Gastrocnemius medialis (tissue), 4 donors: Measurements from ENCODE around the gene TXNRD2. TPM values are rescaled to one million over a fixed set of nuclear protein-coding genes. Genes with fewer than 3 reads are reported as not detected.

Experiments
- ATAC-seq, 2 donors: fragments of 150-250 bp; one replicate each; pipeline ENCODE4 v1.9.1; 2016
- DNase-seq, 2 donors: peaks; one replicate each; pipeline ENCODE4 v3.0.0-alpha.2; 2019
- H3K27ac ChIP-seq, 4 donors: fragments of 200-600 bp; sonication (generic); 1 replicate in 1 of 4; 2 replicates in 3 of 4; pipeline ENCODE4 v1.5.1; 2016 to 2018; ENCODE audit warnings: mild to moderate bottlenecking in 2 of 4, moderate library complexity in 1 of 4
- H3K27me3 ChIP-seq, 3 donors: fragments of 200-600 bp; sonication (generic) in 2 of 3; 1 replicate in 1 of 3; 2 replicates in 2 of 3; pipeline versions ENCODE4 v1.5.1 to v1.6.0; 2016 to 2019; ENCODE audit warnings: mild to moderate bottlenecking in 1 of 3, moderate library complexity in 1 of 3
- H3K36me3 ChIP-seq, 2 donors: fragments of 200-600 bp; sonication (generic) in 1 of 2; one replicate each; pipeline ENCODE4 v1.5.1; 2017 to 2018
- H3K4me1 ChIP-seq, 2 donors: fragments of 200-600 bp; sonication (generic) in 1 of 2; one replicate each; pipeline ENCODE4 v1.5.1; 2016 to 2017; ENCODE audit warnings: mild to moderate bottlenecking in 2 of 2
- H3K4me3 ChIP-seq, 4 donors: fragments of 200-600 bp; sonication (generic) in 3 of 4; 1 replicate in 1 of 4; 2 replicates in 3 of 4; pipeline ENCODE4 v1.5.1; 2016 to 2019; ENCODE audit warnings: mild to moderate bottlenecking in 2 of 4
- H3K9me3 ChIP-seq, 3 donors: fragments of 200-600 bp; sonication (generic) in 2 of 3; 1 replicate in 1 of 3; 2 replicates in 2 of 3; pipeline ENCODE4 v1.5.1; 2016 to 2019
- CTCF ChIP-seq, 5 experiments: fragments of 450-650 bp in 3 of 5; fragments of 200-600 bp in 2 of 5; sonication (generic) in 2 of 5; IDR thresholded peaks in 4 of 5; conservative IDR thresholded peaks in 1 of 5; 1 replicate in 4 of 5; 2 replicates in 1 of 5; pipeline ENCODE4 v1.5.1; 2016 to 2019; ENCODE audit warnings: antibody characterized with exemption in 5 of 5, mild to moderate bottlenecking in 3 of 5, moderate library complexity in 3 of 5
- POLR2A ChIP-seq, 2 donors: fragments of 450-650 bp; IDR thresholded peaks; one replicate each; pipeline ENCODE4 v1.6.1; 2017; ENCODE audit warnings: antibody characterized with exemption in 2 of 2, mild to moderate bottlenecking in 2 of 2, moderate library complexity in 2 of 2
- in situ Hi-C, 4 donors: fragments of 200-750 bp; cut with MboI; loops; one replicate each; pipeline versions ENCODE4 v1.15.0 to v1.8.0; 2017; ENCODE audit warnings: low sequenced_read_pairs in 4 of 4
- intact Hi-C: fragments of 100-400 bp; cut with DNase I; formaldehyde crosslinking; loops from one replicate; pipeline ENCODE4 v1.15.1; 2023; ENCODE audit warnings: low total_unique reads
- total RNA-seq, 4 donors: library from RNA; depleted of rRNA; stranded (reverse); fragments of >200 nt; gene quantifications; one replicate each; pipeline versions ENCODE4 v1.1.0 to v1.2.3, GENCODE V29; 2016

TXNRD2 gene
- total RNA-seq, 4 donors from 2014 or later, result 9.0 to 18.0 (median 14.4) TPM

DNA sequence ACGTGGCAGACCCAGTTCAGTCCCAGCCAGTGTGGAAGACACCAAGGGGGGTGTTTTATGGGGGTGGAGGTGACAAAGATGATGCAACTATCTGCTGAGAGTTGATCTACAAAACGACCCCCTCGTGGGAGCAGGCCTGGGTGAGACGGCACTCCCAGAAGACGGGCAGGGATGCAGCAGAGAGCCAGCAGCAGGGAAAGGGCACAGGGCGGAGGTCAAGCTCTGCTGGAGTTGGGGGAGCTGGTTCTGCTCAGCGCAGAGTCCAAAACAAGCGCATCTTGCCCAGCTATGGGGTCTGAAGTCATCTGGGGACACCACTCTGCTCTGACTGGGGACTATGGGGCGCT, 90.9 kb downstream of the TXNRD2 start:
- intact Hi-C loops, result loop anchor here (5.0 kb wide), 2 partner anchors 103 to 118 kb away; no protein-coding TSS in a partner anchor
- Histone ChIP-seq H3K27me3 (no peaks in the 10 kb centered on the region), H3K9me3 (no peaks in the 10 kb centered on the region), H3K4me3 (no peak overlapping the region), H3K36me3 (peaks cover 0 to 20% of the 10 kb centered on the region in 2 donors), H3K27ac (no peak overlapping the region), H3K4me1 (peaks cover 27 to 37% of the 10 kb centered on the region in 2 donors)
- no peak for ATAC-seq
- in situ Hi-C loops, result no loop called here
- TF ChIP-seq CTCF (IDR thresholded peaks at IDR 0.05 in 4 of 5, conservative IDR thresholded peaks at IDR 0.05 in 1 of 5) (no peak), POLR2A (IDR thresholded peaks at IDR 0.05) (no peak)
- no peak for DNase-seq

GRCh38 chr22:19849835-19850762, 91.5 kb downstream of the TXNRD2 start:
- intact Hi-C loops (loop anchor here (5.0 kb wide), 2 partner anchors 103 to 118 kb away; no protein-coding TSS in a partner anchor), in situ Hi-C loops (no loop called here)
- H3K27ac ChIP-seq, result no peak overlapping the region
- H3K4me1 ChIP-seq, result peaks cover 25 to 34% of the 10 kb centered on the region in 2 donors
- H3K27me3 ChIP-seq, result no peaks in the 10 kb centered on the region
- H3K36me3 ChIP-seq, result peaks cover 0 to 20% of the 10 kb centered on the region in 2 donors
- no peak for TF ChIP-seq POLR2A (IDR thresholded peaks at IDR 0.05)
- no peak for TF ChIP-seq CTCF (IDR thresholded peaks at IDR 0.05 in 4 of 5, conservative IDR thresholded peaks at IDR 0.05 in 1 of 5)
- DNase-seq (no peak), ATAC-seq (no peak)
- H3K4me3 ChIP-seq, result no peak overlapping the region
- H3K9me3 ChIP-seq, result no peaks in the 10 kb centered on the region

- no peaks in the 10 kb centered on the region for H3K27me3 ChIP-seq
- in situ Hi-C loops, result no loop called here
- no peak overlapping the region for H3K4me3 ChIP-seq
- H3K36me3 ChIP-seq, result peaks cover 0 to 20% of the 10 kb centered on the region in 2 donors
- intact Hi-C loops, result no loop called here
- DNase-seq (peak; percentile 67 to 86), ATAC-seq (peak; percentile 76 to 87)
- H3K27ac ChIP-seq, result peak overlapping the region; percentile 20 to 47 (median 43)
- peaks cover 34 to 39% of the 10 kb centered on the region in 2 donors for H3K4me1 ChIP-seq
- TF ChIP-seq CTCF (IDR thresholded peaks at IDR 0.05 in 4 of 5, conservative IDR thresholded peaks at IDR 0.05 in 1 of 5) (no peak), POLR2A (IDR thresholded peaks at IDR 0.05) (no peak)
- no peaks in the 10 kb centered on the region for H3K9me3 ChIP-seq
These were observed 93.1 kb downstream of the TXNRD2 start for GRCh38 chr22:19848298-19849224.

GRCh38 chr22:19847345-19847632, 94.3 kb downstream of the TXNRD2 start:
- Histone ChIP-seq H3K36me3 (peaks cover 0 to 20% of the 10 kb centered on the region in 2 donors), H3K27me3 (no peaks in the 10 kb centered on the region), H3K27ac (no peak overlapping the region), H3K9me3 (no peaks in the 10 kb centered on the region), H3K4me1 (peaks cover 27 to 28% of the 10 kb centered on the region in 2 donors), H3K4me3 (no peak overlapping the region)
- intact Hi-C loops, result no loop called here
- DNase-seq (no peak), ATAC-seq (no peak)
- no peak for TF ChIP-seq CTCF (IDR thresholded peaks at IDR 0.05 in 4 of 5, conservative IDR thresholded peaks at IDR 0.05 in 1 of 5)
- TF ChIP-seq POLR2A (IDR thresholded peaks at IDR 0.05), result no peak
- in situ Hi-C loops, result no loop called here
